Peyer's patch (tissue), 4 donors: Measurements from ENCODE around the gene CCDC93. TPM values are rescaled to one million over a fixed set of nuclear protein-coding genes. Genes with fewer than 3 reads are reported as not detected.

Source experiments
- DNase-seq, 3 donors: peaks; one replicate each; pipeline ENCODE4 v3.0.0-alpha.2; 2017 to 2019
- H3K27ac ChIP-seq, 4 donors: fragments of 200-600 bp; sonication (generic); one replicate each; pipeline ENCODE4 v1.5.1; 2016 to 2019
- H3K27me3 ChIP-seq, 2 donors: fragments of 200-600 bp; sonication (generic); one replicate each; pipeline ENCODE4 v1.5.1; 2019
- H3K36me3 ChIP-seq, 3 donors: fragments of 200-600 bp; sonication (generic); one replicate each; pipeline ENCODE4 v1.5.1; 2016 to 2019
- H3K4me1 ChIP-seq, 4 donors: fragments of 200-600 bp; sonication (generic); one replicate each; pipeline ENCODE4 v1.5.1; 2016 to 2019
- H3K4me3 ChIP-seq, 4 donors: fragments of 200-600 bp; sonication (generic); 1 replicate in 3 of 4; 2 replicates in 1 of 4; pipeline ENCODE4 v1.5.1; 2016 to 2019; ENCODE audit warnings: mild to moderate bottlenecking in 1 of 4
- H3K9me3 ChIP-seq, 4 donors: fragments of 200-600 bp; sonication (generic); one replicate each; pipeline ENCODE4 v1.5.1; 2016 to 2019; ENCODE audit warnings: mild to moderate bottlenecking in 1 of 4
- POLR2A ChIP-seq, 2 donors: fragments of 450-650 bp; IDR thresholded peaks; one replicate each; pipeline ENCODE4 v1.5.1; 2017; ENCODE audit warnings: antibody characterized with exemption in 2 of 2, mild to moderate bottlenecking in 2 of 2, moderate library complexity in 2 of 2
- total RNA-seq, 4 donors: library from RNA; depleted of rRNA; stranded (reverse); fragments of >200 nt; gene quantifications; one replicate each; pipeline ENCODE4 v1.1.0, GENCODE V29; 2016
- TF ChIP-seq, protein P1 (sequence below), 6 experiments: fragments of 450-650 bp in 4 of 6; fragments of 200-600 bp in 2 of 6; sonication (generic) in 1 of 6; IDR thresholded peaks; one replicate each; pipeline ENCODE4 v1.5.1; 2017 to 2019; ENCODE audit warnings: antibody characterized with exemption in 6 of 6, mild to moderate bottlenecking in 3 of 6, moderate library complexity in 1 of 6

The CCDC93 gene
- total RNA-seq, 4 donors from 2014 or later, result 47.0 to 59.3 (median 55.0) TPM

DNA sequence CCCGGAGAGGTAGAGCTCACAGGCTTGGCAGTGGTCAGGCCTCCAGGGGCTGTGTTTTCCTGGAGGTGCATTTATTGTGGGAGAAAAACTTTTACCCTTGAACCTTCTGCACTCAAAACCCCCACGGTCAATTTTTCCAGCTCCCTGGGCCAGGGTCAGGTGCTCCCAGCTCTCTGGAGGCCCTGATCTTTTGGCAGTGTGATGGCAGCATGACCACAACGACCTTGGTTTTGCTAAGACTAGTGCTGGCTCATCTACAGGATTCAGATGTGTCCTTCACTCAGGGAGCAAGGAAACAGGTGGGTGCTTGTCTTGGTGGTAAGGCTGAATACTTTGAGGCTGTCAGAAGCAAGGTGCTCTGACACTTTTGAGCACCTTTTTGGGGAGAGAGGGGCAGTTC lies 92.3 kb downstream of the CCDC93 start:
- Histone ChIP-seq H3K27me3 (no peaks in the 10 kb centered on the region), H3K36me3 (peaks cover 0 to 84% (median 0%) of the 10 kb centered on the region in 3 donors), H3K4me3 (no peak overlapping the region), H3K27ac (no peak overlapping the region), H3K4me1 (no peaks in the 10 kb centered on the region), H3K9me3 (no peaks in the 10 kb centered on the region)
- no peak for TF ChIP-seq POLR2A (IDR thresholded peaks at IDR 0.05)
- TF ChIP-seq, protein P1, sequence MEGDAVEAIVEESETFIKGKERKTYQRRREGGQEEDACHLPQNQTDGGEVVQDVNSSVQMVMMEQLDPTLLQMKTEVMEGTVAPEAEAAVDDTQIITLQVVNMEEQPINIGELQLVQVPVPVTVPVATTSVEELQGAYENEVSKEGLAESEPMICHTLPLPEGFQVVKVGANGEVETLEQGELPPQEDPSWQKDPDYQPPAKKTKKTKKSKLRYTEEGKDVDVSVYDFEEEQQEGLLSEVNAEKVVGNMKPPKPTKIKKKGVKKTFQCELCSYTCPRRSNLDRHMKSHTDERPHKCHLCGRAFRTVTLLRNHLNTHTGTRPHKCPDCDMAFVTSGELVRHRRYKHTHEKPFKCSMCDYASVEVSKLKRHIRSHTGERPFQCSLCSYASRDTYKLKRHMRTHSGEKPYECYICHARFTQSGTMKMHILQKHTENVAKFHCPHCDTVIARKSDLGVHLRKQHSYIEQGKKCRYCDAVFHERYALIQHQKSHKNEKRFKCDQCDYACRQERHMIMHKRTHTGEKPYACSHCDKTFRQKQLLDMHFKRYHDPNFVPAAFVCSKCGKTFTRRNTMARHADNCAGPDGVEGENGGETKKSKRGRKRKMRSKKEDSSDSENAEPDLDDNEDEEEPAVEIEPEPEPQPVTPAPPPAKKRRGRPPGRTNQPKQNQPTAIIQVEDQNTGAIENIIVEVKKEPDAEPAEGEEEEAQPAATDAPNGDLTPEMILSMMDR (IDR thresholded peaks at IDR 0.05), result no peak
- DNase-seq, result no peak

DNA sequence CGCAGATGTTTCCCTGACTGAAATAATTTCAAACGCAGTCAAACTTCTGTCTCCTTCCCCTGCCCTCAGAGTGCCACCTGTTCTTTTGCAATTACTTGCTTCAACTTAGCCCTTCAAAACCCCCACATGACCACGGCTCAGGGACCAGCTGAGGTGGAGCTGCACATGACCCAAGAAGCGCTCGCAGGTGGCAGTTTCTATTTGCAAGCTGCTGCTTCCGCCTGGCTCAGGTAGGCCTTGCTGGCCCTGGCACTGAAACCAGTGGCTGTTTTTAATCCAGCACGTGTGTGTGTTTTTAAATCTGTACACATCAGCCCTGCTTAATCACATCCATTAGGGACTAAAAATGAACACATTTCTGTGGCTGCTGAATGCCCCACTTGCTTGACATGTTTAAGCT lies 95.3 kb downstream of the CCDC93 start:
- H3K4me1 ChIP-seq, result no peaks in the 10 kb centered on the region
- H3K27me3 ChIP-seq, result no peaks in the 10 kb centered on the region
- H3K27ac ChIP-seq, result no peak overlapping the region
- no peak for DNase-seq
- TF ChIP-seq, protein P1 (IDR thresholded peaks at IDR 0.05), result no peak
- no peak for TF ChIP-seq POLR2A (IDR thresholded peaks at IDR 0.05)
- H3K36me3 ChIP-seq, result peaks cover 0 to 73% (median 0%) of the 10 kb centered on the region in 3 donors
- H3K4me3 ChIP-seq, result no peak overlapping the region
- H3K9me3 ChIP-seq, result no peaks in the 10 kb centered on the region

DNA sequence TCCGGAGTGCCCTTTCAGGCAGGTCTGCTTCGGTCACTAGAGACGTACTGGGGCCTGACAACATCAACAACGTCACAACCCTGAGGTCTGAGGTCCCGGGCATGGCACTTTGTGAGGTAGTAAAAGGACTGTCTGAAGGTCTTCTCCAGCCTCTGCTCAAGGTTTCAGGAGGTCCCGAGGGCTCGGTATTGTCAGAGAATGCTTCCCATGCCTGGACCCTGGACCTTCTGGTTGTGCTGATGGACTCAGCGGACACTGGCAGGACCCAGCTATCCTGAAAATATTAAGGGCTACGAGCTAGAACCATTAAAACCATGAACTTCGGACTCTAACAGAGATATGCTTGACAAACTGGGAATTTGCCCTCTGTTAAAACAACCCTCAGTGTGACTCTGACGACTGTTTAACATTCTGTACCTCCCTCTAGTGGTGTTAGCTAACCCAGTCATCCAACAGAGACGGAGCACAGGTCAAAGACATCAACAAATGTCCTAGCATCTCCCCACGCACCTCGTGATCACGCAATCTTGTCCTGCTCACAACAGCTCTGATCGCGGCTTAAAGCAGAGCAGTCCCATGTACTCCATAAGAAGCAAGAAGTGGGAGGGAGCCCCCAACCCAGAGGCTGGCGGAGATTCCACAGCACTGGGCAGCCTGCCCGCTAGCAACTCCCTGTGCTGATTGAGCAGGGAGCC lies 96.5 kb downstream of the CCDC93 start:
- Histone ChIP-seq H3K36me3 (peaks cover 0 to 61% (median 0%) of the 10 kb centered on the region in 3 donors), H3K27ac (no peak overlapping the region)

DNA sequence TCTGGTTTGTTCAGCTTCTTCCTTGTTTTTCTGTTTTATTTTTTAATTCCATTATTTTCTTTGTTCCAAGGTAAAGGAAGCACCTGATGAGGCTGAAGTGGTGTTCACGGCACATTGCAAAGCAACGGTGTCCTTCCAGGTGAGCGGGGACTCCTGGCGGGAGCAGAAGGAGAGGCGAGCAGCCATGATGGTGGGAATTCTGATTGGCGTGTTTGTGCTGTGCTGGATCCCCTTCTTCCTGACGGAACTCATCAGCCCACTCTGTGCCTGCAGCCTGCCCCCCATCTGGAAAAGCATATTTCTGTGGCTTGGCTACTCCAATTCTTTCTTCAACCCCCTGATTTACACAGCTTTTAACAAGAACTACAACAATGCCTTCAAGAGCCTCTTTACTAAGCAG lies 110.9 kb downstream of the CCDC93 start:
- Histone ChIP-seq H3K27ac (no peak overlapping the region), H3K4me3 (no peak overlapping the region), H3K27me3 (no peaks in the 10 kb centered on the region), H3K9me3 (no peaks in the 10 kb centered on the region), H3K4me1 (no peaks in the 10 kb centered on the region), H3K36me3 (no peaks in the 10 kb centered on the region)
- TF ChIP-seq POLR2A (IDR thresholded peaks at IDR 0.05), result no peak
- TF ChIP-seq, protein P1 (IDR thresholded peaks at IDR 0.05), result no peak
- DNase-seq, result no peak

More for the DNA sequence above, 96.5 kb downstream of the CCDC93 start:
- Histone ChIP-seq H3K27me3 (no peaks in the 10 kb centered on the region), H3K4me1 (no peaks in the 10 kb centered on the region), H3K9me3 (peaks cover 0 to 3% (median 0%) of the 10 kb centered on the region in 4 donors), H3K4me3 (no peak overlapping the region)
- no peak for DNase-seq
- no peak for TF ChIP-seq POLR2A (IDR thresholded peaks at IDR 0.05)
- TF ChIP-seq, protein P1 (IDR thresholded peaks at IDR 0.05), result peak in 3 of 6 experiments; percentile 61 to 64 (median 63)

DNA sequence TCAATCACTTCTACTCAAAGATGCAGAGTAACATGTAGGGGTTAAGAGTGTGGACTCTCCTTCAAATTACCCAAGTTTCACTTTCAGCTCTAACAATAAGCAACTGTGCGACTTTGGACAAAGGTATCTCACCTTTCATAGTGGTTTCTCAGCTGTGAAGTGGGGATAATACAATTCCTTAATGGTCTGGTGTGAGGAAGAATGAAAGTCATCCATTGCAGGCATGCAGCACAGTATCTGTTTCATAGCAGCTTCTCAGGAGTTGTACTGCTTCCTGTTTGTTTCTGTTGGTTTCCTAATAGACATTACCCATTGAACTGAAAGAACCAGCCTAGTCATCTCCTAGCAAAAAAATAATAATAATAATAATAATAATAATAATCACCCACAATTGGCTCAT lies 125.0 kb downstream of the CCDC93 start:
- no peak for DNase-seq
- H3K36me3 ChIP-seq, result no peaks in the 10 kb centered on the region
- H3K9me3 ChIP-seq, result no peaks in the 10 kb centered on the region
- no peaks in the 10 kb centered on the region for H3K4me1 ChIP-seq
- H3K27ac ChIP-seq, result no peak overlapping the region
- no peak overlapping the region for H3K4me3 ChIP-seq
- TF ChIP-seq, protein P1 (IDR thresholded peaks at IDR 0.05), result no peak
- H3K27me3 ChIP-seq, result no peaks in the 10 kb centered on the region
